Effector CD4-positive, alpha-beta T cell (primary cell): ENCODE results near the gene ACVR1.
"Not testable (repeated sequence)": the region's sequence is repeated elsewhere in the genome, so short reads cannot be mapped to it uniquely, and the experiment has no call there.

Experiments used
- DNase-seq: peaks from one replicate; pipeline ENCODE4 v3.0.0-alpha.2; 2020

The ACVR1 gene

GRCh38 chr2:157893611-157894010, 17.5 kb upstream of the ACVR1 start:
- DNase-seq = no peak

- no peak for DNase-seq
Measured at GRCh38 chr2:157891643-157892041, 15.5 kb upstream of the ACVR1 start.

GRCh38 chr2:157890969-157891642, 15.0 kb upstream of the ACVR1 start:
- DNase-seq = no peak

- DNase-seq = no peak
Measured at GRCh38 chr2:157887946-157888345, 11.8 kb upstream of the ACVR1 start.

GRCh38 chr2:157884533-157884932, 8.4 kb upstream of the ACVR1 start:
- not testable (repeated sequence) for DNase-seq

GRCh38 chr2:157880927-157881326, 4.8 kb upstream of the ACVR1 start:
- no peak for DNase-seq

GRCh38 chr2:157877761-157878400, 1.8 kb upstream of the ACVR1 start:
- no peak for DNase-seq

GRCh38 chr2:157876786-157877138, 632 bp upstream of the ACVR1 start:
- no peak for DNase-seq

- peak; percentile 51 for DNase-seq
Measured at GRCh38 chr2:157875641-157876065, 477 bp downstream of the ACVR1 start.

- DNase-seq = no peak
Measured at GRCh38 chr2:157874997-157875640, 1.0 kb downstream of the ACVR1 start.

GRCh38 chr2:157874348-157874747, 1.8 kb downstream of the ACVR1 start:
- no peak for DNase-seq

- DNase-seq = no peak
Measured at GRCh38 chr2:157872791-157873190, 3.3 kb downstream of the ACVR1 start.

- no peak for DNase-seq
Measured at GRCh38 chr2:157871415-157871814, 4.7 kb downstream of the ACVR1 start.

GRCh38 chr2:157868993-157869392, 7.1 kb downstream of the ACVR1 start:
- no peak for DNase-seq

- DNase-seq = no peak
Measured at GRCh38 chr2:157867703-157868102, 8.4 kb downstream of the ACVR1 start.

- DNase-seq = no peak
Measured at GRCh38 chr2:157866666-157867642, 9.2 kb downstream of the ACVR1 start.

GRCh38 chr2:157866202-157866601, 9.9 kb downstream of the ACVR1 start:
- no peak for DNase-seq

GRCh38 chr2:157864857-157865430, 11.2 kb downstream of the ACVR1 start:
- DNase-seq = no peak

GRCh38 chr2:157858846-157859245, 17.3 kb downstream of the ACVR1 start:
- no peak for DNase-seq

- no peak for DNase-seq
Measured at GRCh38 chr2:157857881-157858280, 18.2 kb downstream of the ACVR1 start.

GRCh38 chr2:157856187-157856515, 20.0 kb downstream of the ACVR1 start:
- DNase-seq = no peak

GRCh38 chr2:157853820-157854219, 22.3 kb downstream of the ACVR1 start:
- DNase-seq = no peak

GRCh38 chr2:157853211-157853610, 22.9 kb downstream of the ACVR1 start:
- DNase-seq = no peak
